Loucy (cell line): ENCODE data around the gene RAP1GAP2.
"Not testable (repeated sequence)": the region's sequence is repeated elsewhere in the genome, so short reads cannot be mapped to it uniquely, and the experiment has no call there.

Source experiments
- CTCF ChIP-seq: fragments of 200-600 bp; sonication (generic); conservative IDR thresholded peaks from 2 replicates; pipeline ENCODE4 v1.5.1; 2014; ENCODE audit warnings: mild to moderate bottlenecking, antibody characterized with exemption, low read length
- EZH2phosphoT487 ChIP-seq: fragments of 200-600 bp; IDR thresholded peaks from 2 replicates; pipeline ENCODE4 v1.6.1; 2018; ENCODE audit warnings: antibody characterized with exemption, mild to moderate bottlenecking, moderate library complexity, borderline replicate concordance

GRCh38 chr17:3065192-3065591 is 269.0 kb downstream of the RAP1GAP2 start:
- TF ChIP-seq CTCF, EZH2phosphoT487: not testable (repeated sequence)
